ENCODE data around the gene PLA2G4D.

The PLA2G4D gene

GRCh38 chr15:42060477-42060763 lies 33.9 kb downstream of the PLA2G4D start:
- Histone ChIP-seq H3K36me3 (ENCODE audit: insufficient read depth) (no peaks in the 10 kb centered on the region), H3K79me2 (ENCODE audit: insufficient read depth, low read depth) (no peaks in the 10 kb centered on the region), H3K27ac (no peak overlapping the region), H3K4me3 (IDR thresholded peaks at IDR 0.05; ENCODE audit: insufficient read depth, low read depth, low read length) (no peak overlapping the region), H3K4me1 (ENCODE audit: low read depth, poor library complexity, severe bottlenecking) (peaks cover 16% of the 10 kb centered on the region), H3K4me2 (no peak overlapping the region), H3K27me3 (ENCODE audit: insufficient read depth, low read depth) (0 out of 2 replicates have a peak, but pooled peaks cover 2% of the 10 kb centered on the region), H3K9ac (no peak overlapping the region), H4K20me1 (ENCODE audit: insufficient read depth) (no peaks in the 10 kb centered on the region), H2AFZ (ENCODE audit: low read depth) (no peak overlapping the region)
- TF ChIP-seq, protein P1, sequence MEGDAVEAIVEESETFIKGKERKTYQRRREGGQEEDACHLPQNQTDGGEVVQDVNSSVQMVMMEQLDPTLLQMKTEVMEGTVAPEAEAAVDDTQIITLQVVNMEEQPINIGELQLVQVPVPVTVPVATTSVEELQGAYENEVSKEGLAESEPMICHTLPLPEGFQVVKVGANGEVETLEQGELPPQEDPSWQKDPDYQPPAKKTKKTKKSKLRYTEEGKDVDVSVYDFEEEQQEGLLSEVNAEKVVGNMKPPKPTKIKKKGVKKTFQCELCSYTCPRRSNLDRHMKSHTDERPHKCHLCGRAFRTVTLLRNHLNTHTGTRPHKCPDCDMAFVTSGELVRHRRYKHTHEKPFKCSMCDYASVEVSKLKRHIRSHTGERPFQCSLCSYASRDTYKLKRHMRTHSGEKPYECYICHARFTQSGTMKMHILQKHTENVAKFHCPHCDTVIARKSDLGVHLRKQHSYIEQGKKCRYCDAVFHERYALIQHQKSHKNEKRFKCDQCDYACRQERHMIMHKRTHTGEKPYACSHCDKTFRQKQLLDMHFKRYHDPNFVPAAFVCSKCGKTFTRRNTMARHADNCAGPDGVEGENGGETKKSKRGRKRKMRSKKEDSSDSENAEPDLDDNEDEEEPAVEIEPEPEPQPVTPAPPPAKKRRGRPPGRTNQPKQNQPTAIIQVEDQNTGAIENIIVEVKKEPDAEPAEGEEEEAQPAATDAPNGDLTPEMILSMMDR (conservative IDR thresholded peaks at IDR 0.05; ENCODE audit: low read depth, low read length) = no peak

GRCh38 chr15:42059661-42060476 lies 34.5 kb downstream of the PLA2G4D start:
- no peaks in the 10 kb centered on the region for H3K79me2 ChIP-seq (ENCODE audit: insufficient read depth, low read depth)
- no peak overlapping the region for H2AFZ ChIP-seq (ENCODE audit: low read depth)
- TF ChIP-seq, protein P1 (conservative IDR thresholded peaks at IDR 0.05; ENCODE audit: low read depth, low read length) = peak; percentile 96
- no peaks in the 10 kb centered on the region for H4K20me1 ChIP-seq (ENCODE audit: insufficient read depth)
- H3K9ac ChIP-seq = no peak overlapping the region
- 0 out of 2 replicates have a peak, but pooled peaks cover 2% of the 10 kb centered on the region for H3K27me3 ChIP-seq (ENCODE audit: insufficient read depth, low read depth)
- no peaks in the 10 kb centered on the region for H3K36me3 ChIP-seq (ENCODE audit: insufficient read depth)
- no peak overlapping the region for H3K4me3 ChIP-seq (IDR thresholded peaks at IDR 0.05; ENCODE audit: insufficient read depth, low read depth, low read length)
- H3K27ac ChIP-seq = no peak overlapping the region
- no peak overlapping the region for H3K4me2 ChIP-seq
- H3K4me1 ChIP-seq (ENCODE audit: low read depth, poor library complexity, severe bottlenecking) = peaks cover 16% of the 10 kb centered on the region

- TF ChIP-seq, protein P1 (conservative IDR thresholded peaks at IDR 0.05; ENCODE audit: low read depth, low read length) = no peak
- Histone ChIP-seq H4K20me1 (ENCODE audit: insufficient read depth) (no peaks in the 10 kb centered on the region), H3K4me2 (no peak overlapping the region), H3K9ac (no peak overlapping the region), H3K27ac (no peak overlapping the region), H3K36me3 (ENCODE audit: insufficient read depth) (no peaks in the 10 kb centered on the region), H2AFZ (ENCODE audit: low read depth) (no peak overlapping the region), H3K4me1 (ENCODE audit: low read depth, poor library complexity, severe bottlenecking) (peaks cover 16% of the 10 kb centered on the region), H3K4me3 (IDR thresholded peaks at IDR 0.05; ENCODE audit: insufficient read depth, low read depth, low read length) (no peak overlapping the region), H3K27me3 (ENCODE audit: insufficient read depth, low read depth) (0 out of 2 replicates have a peak, but pooled peaks cover 2% of the 10 kb centered on the region), H3K79me2 (ENCODE audit: insufficient read depth, low read depth) (no peaks in the 10 kb centered on the region)
Observed at GRCh38 chr15:42058791-42059190, 35.6 kb downstream of the PLA2G4D start.

DNA sequence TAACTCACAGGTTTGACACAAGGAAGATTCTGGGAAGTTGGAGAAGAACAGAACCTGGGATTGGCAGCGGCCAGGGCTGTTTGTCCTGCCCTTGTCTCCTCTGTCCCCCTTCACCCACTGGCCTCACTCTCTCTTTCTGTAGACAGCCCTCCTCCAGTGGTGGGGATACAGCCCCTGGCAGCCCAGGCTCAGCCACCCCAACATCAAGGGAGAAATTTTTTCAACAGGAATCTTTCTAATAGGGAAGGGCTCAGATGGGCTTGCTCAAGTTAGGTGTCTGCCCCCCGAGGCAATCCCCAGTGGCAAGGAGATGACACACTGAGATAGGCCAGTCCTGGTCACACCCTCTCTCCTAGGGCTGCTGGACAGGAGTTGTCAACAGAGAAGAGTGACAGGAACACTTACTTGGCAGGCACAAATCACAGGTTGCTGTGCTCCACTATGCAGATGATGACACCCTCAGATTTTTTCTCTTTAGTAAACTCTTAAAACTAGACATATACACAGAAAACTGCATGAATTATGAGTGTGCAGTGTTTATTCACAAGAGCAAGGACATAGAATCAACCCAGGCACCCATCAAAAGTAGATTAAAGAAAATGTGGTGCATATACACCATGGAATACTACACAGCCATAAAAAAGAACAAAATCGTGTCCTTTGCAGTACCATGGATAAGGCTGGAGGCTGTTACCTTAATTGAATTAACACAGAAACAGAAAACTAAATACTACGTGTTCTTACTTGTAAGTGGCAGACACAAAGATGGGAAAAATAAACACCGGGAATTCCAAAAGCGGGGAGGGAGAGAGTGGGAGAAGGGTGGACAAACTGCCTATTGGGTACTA lies 36.3 kb downstream of the PLA2G4D start:
- no peaks in the 10 kb centered on the region for H4K20me1 ChIP-seq (ENCODE audit: insufficient read depth)
- peaks cover 16% of the 10 kb centered on the region for H3K4me1 ChIP-seq (ENCODE audit: low read depth, poor library complexity, severe bottlenecking)
- 0 out of 2 replicates have a peak, but pooled peaks cover 2% of the 10 kb centered on the region for H3K27me3 ChIP-seq (ENCODE audit: insufficient read depth, low read depth)
- H3K4me3 ChIP-seq (IDR thresholded peaks at IDR 0.05; ENCODE audit: insufficient read depth, low read depth, low read length) = no peak overlapping the region
- no peak overlapping the region for H3K9ac ChIP-seq
- H3K36me3 ChIP-seq (ENCODE audit: insufficient read depth) = no peaks in the 10 kb centered on the region
- TF ChIP-seq, protein P1 (conservative IDR thresholded peaks at IDR 0.05; ENCODE audit: low read depth, low read length) = no peak
- H2AFZ ChIP-seq (ENCODE audit: low read depth) = no peak overlapping the region
- H3K27ac ChIP-seq = no peak overlapping the region
- H3K79me2 ChIP-seq (ENCODE audit: insufficient read depth, low read depth) = no peaks in the 10 kb centered on the region
- H3K4me2 ChIP-seq = no peak overlapping the region
